Measurements from ENCODE around the gene HIVEP1.

HIVEP1 gene

DNA sequence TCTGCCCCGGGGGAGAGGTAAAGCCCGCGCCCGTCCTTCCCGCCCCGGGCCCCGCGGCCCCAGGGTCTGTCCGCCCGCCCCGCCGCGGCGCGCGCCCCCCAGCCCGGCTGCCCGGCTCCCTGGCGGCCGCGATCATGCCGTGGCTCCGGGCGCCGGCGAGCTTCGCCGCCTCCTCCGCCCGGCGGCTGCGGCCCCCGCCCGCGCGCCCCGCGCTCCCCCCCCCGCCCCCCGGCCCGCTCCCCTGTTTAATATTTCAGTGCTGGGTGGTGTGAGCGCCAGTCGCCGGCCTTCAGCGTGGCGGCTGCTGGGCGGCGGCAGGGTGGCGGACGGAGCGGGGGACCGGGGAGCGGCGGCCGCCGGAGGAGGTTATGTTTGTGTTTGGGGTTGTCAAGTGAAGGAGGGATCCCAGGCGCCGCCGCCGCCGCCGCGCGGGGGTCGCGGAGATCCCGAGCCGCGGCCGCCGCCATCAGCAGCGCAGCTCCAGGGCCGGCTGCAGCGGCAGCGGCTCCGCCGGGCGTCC lies at the start of gene HIVEP1:
Gene HIVEP1, plus strand, starts transcription at position 275 of the 520 bp plus-strand sequence. CDS start 3,317 bp downstream, outside the sequence.
- FAIRE-seq = no peak

DNA sequence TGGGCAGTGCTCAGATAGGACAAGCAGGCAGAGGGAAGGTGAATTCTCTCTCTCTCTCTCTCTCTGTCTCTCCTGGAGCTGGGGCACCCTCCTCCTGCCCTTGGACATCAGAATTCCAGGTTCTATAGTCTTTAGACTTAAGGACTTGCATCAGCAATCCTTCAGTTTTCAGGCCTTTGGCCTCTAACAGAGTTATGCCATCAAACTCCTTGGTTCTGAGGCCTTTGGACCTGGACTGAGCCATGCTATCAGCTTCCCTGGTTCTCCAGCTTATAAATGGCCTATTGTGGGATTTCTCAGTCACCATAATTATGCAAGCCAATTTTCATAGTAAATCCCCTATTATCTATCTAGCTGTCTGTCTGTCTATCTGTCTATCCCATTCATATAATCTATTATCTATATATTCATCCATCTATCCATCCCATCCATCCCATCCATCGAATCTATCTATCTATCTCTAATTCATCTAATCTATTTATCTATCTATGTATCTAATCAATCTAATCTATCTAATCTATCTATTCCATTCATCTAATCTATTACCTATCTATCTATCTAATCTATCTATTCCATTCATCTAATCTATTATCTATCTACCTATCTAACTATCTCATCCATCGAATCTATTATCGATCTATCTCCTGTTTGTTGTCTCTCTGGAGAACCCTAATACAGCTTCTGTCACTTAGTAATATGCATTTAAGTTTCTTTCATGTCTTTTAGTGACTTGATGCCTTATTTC lies 48.2 kb upstream of the HIVEP1 start:
- FAIRE-seq = no peak

DNA sequence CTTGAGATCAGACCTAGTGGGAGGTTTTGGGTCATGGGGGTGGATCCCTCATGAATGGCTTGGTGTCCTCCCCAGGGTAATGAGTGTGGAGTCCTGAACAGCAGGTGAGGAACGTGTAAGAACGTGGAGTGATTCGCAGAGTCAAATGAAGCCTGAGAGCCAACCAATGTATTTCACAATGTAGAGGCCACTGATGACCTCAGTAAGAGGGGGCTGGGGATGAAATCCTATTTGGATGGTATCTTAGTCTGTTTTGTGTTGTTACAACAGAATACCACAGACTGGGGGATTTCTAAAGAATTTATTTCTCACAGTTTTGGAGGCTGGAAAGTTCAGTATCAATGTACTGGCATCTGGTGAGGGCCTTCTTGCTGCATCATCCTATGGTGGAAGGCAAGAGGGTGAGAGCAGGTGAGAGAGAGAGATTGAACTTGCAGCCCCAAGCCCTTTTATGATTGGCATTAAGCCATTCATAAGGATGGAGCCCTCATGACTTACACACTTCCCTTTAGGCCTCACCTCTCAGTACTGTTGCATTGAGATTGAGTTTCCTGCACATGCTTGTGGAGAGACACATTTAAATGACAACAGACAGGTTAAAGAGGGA lies 47.3 kb upstream of the HIVEP1 start:
- no peak for FAIRE-seq

DNA sequence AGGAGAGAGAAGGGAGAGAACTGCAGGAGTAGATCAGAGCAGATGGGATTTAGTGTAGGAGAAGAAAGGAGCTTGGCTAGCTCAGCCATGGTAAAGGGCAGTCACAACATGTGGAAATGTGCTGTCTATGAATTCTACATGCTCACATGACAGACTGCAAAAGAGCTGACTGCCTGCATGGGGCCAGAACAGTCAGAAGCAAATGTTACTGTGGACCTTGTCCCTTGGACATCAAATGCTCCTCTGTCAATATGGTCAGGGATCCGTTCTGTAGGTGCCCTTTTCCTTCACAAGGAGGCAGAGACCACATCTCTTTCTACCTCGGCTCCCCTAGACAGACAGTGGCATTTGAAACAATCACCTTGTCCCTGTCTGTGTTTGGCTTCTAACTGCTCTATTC lies 46.6 kb upstream of the HIVEP1 start:
- FAIRE-seq = no peak

DNA sequence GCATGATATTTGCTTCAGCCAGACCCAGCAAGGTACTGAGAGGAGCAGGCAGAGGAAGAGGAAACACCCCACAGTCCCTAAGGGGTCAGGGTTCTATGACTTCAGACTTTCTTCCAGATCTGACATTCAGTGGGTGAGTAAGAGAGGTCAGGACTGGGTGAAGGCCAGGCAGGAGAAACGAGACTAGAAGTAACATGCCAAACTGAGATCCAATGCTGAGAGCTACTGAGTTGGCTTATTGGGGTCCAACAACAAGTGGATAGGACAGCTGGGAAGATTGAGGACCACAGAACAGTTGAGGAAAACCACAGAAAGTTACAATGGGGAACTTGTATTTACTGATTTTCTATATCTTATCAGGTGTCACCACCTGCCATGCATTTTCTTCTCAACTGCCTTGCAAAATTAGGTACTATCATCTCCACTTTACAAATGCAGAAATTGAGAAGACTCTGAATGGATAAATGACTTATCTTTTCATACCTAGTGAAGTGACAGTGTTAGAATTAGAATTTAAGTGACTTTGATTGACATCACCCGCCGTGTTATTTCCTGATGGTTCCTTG lies 43.8 kb upstream of the HIVEP1 start:
- FAIRE-seq = no peak

DNA sequence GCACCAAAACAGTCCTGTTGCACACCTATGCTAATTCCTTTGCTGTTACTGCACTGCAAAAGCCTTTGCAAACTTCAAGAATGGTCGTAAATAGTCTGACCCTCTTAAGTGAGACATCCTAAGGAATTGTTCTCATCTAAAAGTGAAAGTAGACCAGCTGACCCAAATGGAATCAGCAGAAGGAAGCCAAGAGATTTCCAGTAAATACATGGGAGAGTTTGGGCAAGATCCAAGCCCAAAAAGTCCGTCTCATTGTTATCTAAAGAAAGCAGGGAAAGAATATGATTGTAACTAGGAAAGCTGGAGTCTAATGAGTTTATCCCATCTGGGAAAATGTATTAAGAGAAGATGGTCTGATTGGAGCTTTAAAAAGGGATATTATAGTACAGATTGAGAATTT lies 43.0 kb upstream of the HIVEP1 start:
- FAIRE-seq = no peak

DNA sequence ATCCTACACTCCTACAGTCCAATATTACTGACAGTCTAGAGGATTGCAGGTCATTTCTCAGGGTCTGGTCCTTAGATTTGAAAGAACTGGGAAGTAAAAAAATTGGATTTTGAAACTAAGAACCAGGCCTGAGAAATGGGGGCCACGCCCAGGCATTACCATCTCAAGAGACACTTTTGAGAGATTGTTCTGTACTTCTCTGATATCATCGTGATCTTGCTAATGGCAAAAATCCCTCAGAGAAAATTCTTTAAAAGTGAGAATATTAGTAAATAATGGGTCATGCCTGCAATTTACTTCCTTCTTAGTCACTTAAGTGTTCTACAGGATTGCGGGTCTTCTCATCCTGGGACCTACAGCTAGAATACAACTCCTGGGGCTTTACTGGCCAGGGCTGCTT lies 42.0 kb upstream of the HIVEP1 start:
- FAIRE-seq = no peak

DNA sequence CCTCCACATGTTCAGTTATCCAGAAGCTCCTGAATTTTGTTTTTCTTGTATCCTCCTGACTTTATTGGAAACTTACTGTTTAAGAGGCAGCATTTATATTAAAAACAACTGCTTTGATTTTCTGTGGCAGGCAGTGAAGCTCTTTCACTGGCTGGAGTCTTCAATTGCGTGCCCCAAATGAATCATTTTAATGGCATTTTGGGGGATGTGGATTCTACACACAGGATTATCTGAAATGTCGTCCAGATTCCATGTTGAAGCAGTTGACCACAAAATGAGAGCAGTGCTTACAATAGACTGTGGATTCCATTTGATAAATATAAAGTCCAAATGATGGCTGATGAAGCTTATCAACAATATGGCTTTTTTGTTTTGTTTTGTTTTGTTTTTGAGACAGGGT lies 41.0 kb upstream of the HIVEP1 start:
- no peak for FAIRE-seq

DNA sequence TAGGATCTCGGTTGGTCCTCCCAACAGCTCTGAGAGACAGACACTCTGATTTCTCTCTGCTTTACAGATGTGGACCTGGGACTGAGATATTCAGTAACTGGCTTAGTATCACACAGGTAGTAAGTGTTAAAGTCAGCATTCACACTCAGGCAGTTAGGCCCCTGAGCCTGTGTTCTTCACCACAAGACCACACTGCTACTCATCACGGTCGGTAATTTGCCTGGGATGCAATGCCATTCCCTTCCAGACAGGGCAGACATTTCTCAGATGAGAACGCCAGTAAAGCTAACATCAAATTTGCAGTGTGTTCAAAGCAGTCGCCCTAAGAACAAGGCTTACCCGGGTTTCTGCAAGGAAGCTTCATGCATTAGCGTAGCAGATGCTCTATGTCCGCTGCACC lies 39.8 kb upstream of the HIVEP1 start:
- FAIRE-seq = no peak

DNA sequence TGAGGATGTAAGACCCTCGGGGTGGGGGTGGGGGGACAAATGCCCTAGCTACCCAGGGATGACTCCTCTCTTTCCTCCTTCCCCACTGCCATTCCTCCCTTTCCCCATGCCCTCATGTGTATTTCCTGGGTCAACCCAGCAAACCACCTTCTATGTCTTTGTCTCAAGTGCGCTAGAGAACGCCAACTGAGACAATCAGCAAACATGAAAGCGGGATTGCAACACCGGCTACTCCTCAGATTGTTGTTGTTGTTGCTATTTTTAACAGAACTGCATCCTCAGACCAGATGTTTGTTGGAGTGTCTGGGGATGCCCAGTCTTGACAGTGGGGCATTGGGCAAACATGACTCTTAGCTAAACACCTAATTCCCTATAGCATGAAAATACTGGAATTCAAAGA lies 39.3 kb upstream of the HIVEP1 start:
- FAIRE-seq = no peak

DNA sequence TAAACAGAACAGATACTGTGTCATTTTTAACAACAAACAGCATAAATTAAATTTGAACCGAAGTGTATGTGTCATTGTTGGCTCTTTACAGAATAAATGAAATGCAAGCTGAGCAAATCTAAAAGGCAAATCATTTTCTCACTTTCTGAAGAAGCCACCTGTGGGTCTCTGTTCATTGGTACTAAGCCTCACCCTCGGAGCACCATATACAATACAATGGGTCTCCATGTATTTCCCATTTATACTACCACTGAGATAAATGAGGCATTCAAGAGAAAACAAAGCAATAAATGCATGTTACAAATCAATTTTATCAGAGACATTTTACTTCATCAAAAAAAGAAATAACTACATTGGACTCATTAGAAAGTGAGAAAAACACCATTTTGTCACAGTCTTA lies 38.9 kb upstream of the HIVEP1 start:
- no peak for FAIRE-seq

DNA sequence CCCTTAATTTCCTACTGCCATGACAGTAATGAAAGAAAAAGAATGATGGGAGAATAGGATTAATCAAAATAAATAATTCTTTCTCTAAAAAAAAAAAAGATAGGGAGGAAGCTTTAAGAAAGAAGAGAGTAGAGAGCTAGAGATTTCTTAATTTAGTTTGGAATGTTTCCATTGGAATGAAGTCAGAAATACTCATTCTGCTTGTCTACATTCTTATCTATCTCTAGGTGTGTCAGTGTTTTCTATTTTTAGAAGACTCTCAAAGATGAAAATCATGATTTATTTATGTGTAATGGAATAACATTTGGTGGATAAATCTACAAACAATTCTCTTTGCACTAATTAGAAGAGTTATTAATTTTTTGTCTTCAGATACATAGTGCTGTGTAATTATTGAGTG lies 38.0 kb upstream of the HIVEP1 start:
- FAIRE-seq = no peak

DNA sequence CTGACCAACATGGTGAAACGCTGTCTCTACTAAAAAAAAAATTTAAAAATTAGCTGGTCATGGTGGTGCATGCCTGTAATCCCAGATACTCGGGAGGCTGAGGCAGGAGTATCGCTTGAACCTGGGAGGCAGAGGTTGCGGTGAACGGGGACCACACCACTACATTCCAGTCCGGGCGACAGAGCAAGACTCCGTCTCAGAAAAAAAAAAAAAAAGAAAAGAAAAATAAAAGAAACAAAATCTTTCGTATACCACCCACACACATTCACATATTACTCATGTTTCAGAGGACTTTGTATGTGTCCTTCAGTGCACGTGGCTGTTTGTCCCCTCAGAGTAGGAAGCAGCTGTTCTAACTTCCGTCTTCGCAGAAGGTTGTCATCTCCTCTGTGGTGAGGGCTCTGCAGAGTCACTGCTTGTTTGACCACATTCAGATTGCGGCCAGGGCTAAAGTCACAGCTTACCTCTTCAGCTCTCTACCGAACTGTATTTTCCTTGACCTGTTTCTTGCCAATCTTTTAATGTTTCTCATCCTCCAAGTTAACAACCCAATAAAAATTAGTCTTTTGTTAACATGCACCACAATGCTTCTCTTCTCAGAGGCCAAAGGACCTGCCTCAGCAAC lies 36.6 kb upstream of the HIVEP1 start:
- no peak for FAIRE-seq

DNA sequence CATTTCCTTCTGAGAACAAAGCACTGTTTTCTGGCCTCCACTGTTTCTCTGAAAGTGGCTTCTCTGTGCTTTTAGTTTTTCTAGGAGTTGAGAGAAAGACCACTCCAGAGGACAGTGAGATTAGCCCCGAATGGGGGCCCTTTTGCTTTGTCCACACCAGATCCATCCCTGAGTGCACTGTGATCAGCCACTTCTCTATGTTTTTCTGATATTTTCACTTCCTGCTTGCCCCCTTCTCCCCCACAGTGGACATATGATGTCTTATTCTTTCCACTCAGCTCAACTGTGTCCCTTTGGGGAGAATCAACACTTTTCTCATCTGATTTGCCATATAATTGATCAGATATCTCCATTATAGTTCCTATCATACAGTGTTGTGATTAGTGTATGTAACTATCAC lies 35.6 kb upstream of the HIVEP1 start:
- no peak for FAIRE-seq

DNA sequence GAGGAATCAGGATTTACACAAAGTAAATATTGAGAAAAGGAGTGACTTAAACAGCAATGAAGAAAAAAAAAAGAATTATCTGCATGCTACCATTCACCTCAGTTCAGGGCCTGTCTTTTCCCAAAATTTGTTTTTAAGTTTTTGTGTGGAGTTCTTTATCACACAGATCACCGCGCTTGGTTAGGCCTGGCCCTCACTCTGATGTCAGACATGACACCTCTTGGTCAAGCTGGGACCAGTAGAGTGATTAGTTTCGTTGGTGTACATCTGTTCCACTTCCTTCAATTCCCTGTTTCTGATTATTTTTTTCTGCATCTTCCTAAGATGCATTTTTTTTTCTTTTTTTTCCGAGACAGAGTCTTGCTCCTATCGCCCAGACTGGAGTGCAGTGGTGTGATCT lies 34.9 kb upstream of the HIVEP1 start:
- FAIRE-seq = no peak

DNA sequence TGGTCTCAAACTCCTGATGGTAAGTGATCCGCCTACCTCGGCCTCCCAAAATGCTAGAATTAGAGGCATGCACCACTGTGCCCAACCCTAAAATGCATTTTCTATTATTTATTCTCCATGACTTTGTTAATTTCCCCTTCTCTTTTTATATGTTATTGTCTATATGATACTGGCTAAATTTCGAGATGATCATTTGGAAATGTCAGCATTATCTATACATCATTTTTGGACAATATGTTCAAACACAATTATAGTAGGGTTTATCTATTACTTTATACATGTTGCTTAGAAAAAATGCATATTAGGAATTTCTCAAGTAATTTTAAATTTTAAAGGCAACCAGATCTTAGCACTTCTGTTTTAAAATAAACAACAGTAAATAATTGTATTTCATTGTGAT lies 34.4 kb upstream of the HIVEP1 start:
- no peak for FAIRE-seq

DNA sequence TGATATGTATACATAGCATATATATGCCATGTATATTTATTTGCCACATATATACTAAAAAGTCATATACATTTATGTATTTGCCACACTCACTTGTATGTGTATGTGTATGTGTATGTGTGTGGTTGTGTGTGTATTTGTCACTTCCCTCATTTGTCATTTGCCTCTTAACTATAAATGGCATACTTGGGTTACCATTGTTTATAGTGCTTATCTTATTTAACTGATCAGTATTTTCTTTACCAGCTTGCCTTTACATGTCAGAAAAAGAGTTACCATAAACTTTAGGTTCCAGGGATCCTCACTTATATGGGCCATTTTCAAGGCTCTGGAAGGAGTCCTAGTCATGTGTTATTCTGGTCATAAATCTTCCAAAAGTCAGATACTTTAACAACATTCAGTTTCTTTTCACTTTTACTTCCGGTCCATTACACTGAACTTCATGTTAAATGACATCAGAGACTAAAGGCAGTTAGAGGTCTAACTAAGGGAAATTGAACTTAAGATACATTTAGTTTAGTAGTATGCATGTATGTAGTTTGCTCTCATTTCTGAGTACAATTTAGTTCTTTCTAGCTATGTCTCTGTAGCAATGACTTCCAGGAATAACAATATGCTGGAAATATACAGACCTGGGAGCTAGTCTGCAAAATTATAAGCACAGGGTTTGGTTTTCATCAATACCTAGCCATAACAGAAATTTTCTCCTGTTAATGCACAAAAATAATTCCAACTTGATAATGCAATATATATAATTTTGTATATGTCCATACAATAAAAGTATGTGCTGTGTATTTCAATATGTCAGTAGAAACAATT lies 33.7 kb upstream of the HIVEP1 start:
- no peak for FAIRE-seq

DNA sequence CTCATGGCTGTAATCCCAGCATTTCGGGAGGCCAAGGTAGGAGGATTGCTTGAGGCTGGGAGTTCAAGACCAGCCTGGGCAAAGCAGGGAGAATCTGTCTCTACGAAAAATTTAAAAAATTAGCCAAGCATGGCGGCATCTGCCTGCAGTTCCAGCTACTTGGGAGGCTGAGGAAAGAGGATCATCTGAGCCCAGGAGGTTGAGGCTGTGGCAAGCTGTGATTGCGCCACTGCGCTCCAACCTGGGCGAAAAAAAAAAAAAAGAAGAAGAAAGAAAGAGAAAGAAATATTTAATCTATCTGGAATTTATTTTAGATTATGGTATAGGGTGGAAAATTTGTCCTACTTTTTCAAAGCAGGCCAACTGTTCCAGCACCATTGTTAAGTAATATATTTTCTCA lies 32.2 kb upstream of the HIVEP1 start:
- FAIRE-seq = no peak

DNA sequence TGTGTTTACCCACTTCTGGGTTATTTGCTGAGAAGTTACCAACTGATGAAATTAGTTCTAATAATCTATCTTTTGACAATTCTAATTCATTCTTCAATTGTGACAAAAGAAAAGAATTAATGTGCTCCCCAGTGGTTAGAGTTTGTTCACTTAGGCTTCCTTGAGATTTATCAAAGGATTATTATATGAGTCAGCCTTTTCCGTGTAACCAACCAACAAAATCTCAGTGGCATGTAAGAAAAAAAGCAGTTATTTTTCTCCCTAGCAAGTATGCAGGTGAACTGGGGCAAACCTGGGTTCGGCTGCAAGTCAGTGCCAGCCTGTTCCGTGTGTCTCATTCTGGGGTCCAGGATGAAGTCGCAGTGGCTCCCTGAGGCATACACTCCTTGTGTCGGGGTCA lies 28.8 kb upstream of the HIVEP1 start:
- no peak for FAIRE-seq

DNA sequence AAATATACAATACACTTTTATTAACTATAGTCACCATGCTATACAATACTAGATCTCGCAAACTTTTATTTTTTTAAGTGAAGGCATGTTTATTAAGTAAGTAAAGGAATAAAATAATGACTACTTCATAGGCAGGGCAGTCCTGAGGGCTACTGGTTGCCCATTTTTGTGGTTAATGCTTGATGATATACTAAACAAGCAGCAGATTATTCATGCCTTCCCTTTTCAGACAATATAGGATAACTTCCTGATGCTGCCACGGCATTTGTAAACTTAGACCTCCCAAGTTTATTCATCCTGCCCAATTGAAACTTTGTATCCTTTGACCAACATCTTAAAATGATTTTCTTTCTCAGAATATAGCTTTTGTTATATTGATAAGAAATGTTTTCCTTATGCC lies 24.7 kb upstream of the HIVEP1 start:
- FAIRE-seq = no peak

DNA sequence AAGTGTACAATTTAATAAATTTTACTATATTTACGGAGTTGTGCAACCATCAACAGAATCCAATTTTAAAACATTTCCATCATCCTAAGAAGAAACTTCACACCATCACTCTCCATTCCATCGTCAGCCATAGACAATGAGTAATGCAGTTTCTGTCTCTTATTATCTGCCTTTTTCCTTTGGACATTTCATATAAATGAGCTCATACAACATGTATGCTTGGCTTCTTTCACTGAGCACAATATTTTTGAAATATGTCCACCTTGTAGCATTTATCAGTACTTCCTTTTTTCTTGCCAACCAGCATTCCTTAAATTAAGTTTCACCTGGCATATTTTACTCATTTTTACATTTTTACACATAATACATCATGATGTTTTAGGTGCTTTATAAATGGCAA lies 22.7 kb upstream of the HIVEP1 start:
- FAIRE-seq = no peak

DNA sequence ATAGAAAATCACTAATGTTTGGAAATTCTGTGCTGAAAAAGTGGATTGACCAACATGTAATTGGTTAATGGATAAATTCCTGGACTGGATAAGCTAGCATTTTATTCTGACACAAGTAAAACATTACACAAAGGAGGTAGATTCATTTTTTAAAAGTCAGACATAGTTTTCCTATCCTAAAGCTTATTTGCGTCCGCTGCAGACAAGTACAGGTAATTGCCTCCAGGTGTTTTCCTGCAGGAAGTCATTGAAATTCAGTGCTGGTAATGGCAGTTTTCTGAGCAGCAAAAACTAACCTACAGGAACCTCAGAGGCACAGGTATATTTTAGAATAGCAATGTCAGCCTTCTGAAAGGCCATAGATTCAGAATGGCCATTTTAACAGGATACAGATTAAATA lies 20.0 kb upstream of the HIVEP1 start:
- no peak for FAIRE-seq

DNA sequence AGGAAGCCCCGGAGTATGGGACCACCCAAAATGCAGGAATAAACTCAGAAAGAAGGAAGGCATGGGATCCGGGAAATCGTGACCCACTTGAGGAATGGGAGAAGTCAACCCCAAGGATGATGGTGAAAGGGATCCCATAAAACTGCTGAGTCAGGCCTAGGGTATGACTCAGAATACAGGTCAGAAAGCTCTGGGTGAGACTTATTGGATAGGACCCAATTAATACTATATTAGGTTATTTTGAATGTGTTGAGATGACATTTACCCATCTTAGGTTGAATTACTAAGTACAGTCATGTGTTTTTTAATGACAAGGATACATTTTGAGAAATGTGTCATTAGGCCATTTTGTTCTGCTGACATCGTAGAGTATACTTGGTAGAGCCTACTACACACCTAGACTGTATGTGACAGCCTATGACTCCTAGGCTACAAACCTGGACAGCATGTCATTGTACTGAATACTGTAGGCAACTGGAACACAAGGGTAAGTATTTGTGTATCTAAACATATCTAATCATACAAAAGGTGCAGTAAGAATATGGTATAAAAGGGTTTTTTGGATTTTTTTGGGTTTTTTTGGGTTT lies 17.1 kb upstream of the HIVEP1 start:
- FAIRE-seq = no peak

Measured in islet of Langerhans (tissue), 1 donor.